GM12891 (cell line): ENCODE measurements around the gene HADH.

ENCODE experiments used
- POLR2A ChIP-seq: IDR thresholded peaks from 2 replicates; pipeline ENCODE4 v1.6.1; 2011; ENCODE audit warnings: low read depth, low read length, control low read depth
- POLR2AphosphoS5 ChIP-seq: IDR thresholded peaks from 2 replicates; pipeline ENCODE4 v1.6.1; 2011; ENCODE audit warnings: low read depth, low read length, control low read depth
- POU2F2 ChIP-seq: IDR thresholded peaks from 2 replicates; pipeline ENCODE4 v1.6.1; 2011; ENCODE audit warnings: low read depth, mild to moderate bottlenecking, control low read depth, low read length, moderate library complexity
- TAF1 ChIP-seq: IDR thresholded peaks from 2 replicates; pipeline ENCODE4 v1.6.1; 2011; ENCODE audit warnings: low read depth, low read length, control low read depth

DNA sequence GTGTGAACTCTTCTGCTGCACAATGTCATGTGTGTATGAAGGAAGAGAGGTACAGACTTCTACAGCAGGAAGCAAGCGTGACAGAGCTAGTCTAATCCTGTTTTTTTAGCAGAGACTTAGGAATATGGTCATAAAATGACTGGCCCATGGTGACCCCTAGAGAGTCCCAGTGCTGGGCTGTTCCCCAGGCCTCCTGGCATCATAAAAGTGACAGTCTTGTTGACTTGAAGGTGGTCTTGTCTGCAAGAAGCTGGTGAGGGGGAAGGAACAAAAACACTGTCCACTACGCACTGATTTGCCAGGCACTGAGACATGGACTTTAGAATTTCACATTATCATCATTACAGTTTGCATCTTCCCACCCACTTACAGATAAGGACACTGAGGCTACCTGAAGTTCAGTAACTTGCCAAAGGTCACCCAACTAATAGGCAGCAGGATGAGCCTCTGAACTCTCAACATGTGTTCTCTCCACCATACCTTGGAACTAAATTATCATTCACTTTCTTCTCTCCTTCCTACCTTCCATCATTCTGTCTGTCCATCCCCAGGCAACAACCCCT lies 63.0 kb downstream of the HADH start:
- TF ChIP-seq POLR2A (no peak), TAF1 (no peak), POLR2AphosphoS5 (no peak), POU2F2 (no peak)
